GM21447 (cell line): Measurements from ENCODE around the gene TMEM179.

Experiments
- ATAC-seq: cut with Tn5 transposase; IDR thresholded peaks from one replicate; pipeline ENCODE4 v1.9.1; 2021; ENCODE audit not compliant: unreplicated experiment

TMEM179 gene

GRCh38 chr14:104600141-104600643, 4.4 kb downstream of the TMEM179 start:
- no peak for ATAC-seq

- no peak for ATAC-seq
Measured at GRCh38 chr14:104599446-104599845, 5.1 kb downstream of the TMEM179 start.

- ATAC-seq: no peak
Measured at GRCh38 chr14:104598910-104599273, 5.7 kb downstream of the TMEM179 start.

GRCh38 chr14:104598039-104598909, 6.3 kb downstream of the TMEM179 start:
- no peak for ATAC-seq

GRCh38 chr14:104597576-104597975, 7.0 kb downstream of the TMEM179 start:
- no peak for ATAC-seq

- no peak for ATAC-seq
Measured at GRCh38 chr14:104596927-104597351, 7.6 kb downstream of the TMEM179 start.

- no peak for ATAC-seq
Measured at GRCh38 chr14:104596451-104596918, 8.1 kb downstream of the TMEM179 start.

GRCh38 chr14:104595911-104596450, 8.6 kb downstream of the TMEM179 start:
- ATAC-seq: no peak

GRCh38 chr14:104595116-104595675, 9.4 kb downstream of the TMEM179 start:
- no peak for ATAC-seq

GRCh38 chr14:104594310-104595046, 10.1 kb downstream of the TMEM179 start:
- no peak for ATAC-seq

GRCh38 chr14:104593710-104594136, 10.8 kb downstream of the TMEM179 start:
- no peak for ATAC-seq

- no peak for ATAC-seq
Measured at GRCh38 chr14:104593241-104593701, 11.3 kb downstream of the TMEM179 start.

- no peak for ATAC-seq
Measured at GRCh38 chr14:104592785-104593184, 11.8 kb downstream of the TMEM179 start.

- ATAC-seq: no peak
Measured at GRCh38 chr14:104592292-104592672, 12.3 kb downstream of the TMEM179 start.

GRCh38 chr14:104591506-104592291, 12.9 kb downstream of the TMEM179 start:
- no peak for ATAC-seq

GRCh38 chr14:104591031-104591430, 13.5 kb downstream of the TMEM179 start:
- no peak for ATAC-seq

GRCh38 chr14:104590240-104590965, 14.2 kb downstream of the TMEM179 start:
- no peak for ATAC-seq

GRCh38 chr14:104589338-104590195, 15.0 kb downstream of the TMEM179 start:
- no peak for ATAC-seq
